ENCODE data around the gene CEP350. TPM values are rescaled to one million over a fixed set of nuclear protein-coding genes. Genes with fewer than 3 reads are reported as not detected.
A peak's percentile ranks its signal among the peaks of the same experiment; 100 is the strongest.
"Not testable (repeated sequence)": the region's sequence is repeated elsewhere in the genome, so short reads cannot be mapped to it uniquely, and the experiment has no call there.

Gene CEP350
- total and polyA plus RNA-seq, 2 donors (not counting 1 experiment from before 2014, with no cell fraction given), result 19.0 to 101 TPM

DNA sequence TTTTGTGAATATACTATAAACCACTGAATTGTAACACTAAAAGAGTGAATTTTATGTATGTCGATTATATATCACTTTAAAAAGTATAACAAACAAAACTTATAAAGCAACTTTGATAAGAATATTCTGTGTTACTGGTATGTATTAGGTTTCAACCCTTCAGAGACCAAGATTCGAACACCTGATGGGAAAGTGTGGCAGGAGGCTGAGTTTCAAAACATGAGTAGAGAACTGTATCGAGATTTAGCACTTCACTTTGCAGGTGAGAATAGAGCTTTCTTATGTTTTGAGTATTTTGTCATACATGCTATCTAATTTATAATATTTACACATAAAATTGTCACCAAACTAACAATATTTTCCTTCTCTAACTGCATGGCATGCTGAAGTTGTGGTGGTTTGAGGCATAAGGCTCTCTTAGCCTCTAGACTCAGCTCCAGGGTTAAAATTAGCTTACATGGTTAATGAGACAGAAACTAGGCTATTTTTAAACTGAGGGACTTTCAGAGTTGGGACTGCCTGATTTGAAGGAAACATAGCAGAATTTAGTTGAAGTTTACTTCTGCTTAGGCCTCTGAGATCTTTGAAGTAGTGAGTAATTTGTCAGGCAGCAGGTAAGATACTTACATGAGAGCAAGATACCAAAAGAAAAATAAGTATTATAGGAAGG is 48.6 kb downstream of the CEP350 start:
- Histone ChIP-seq H3K4me1 (ENCODE audit: control insufficient read depth, extremely low read depth, insufficient read depth, low read length) (no peaks in the 10 kb centered on the region), H3K36me3 (ENCODE audit: control insufficient read depth, insufficient read depth, low read length) (no peaks in the 10 kb centered on the region), H3K4me3 (replicated peaks in 1 of 4; ENCODE audit: control extremely low read depth in 1 of 4, insufficient read depth in 1 of 4, low read depth in 3 of 4, low read length in 4 of 4) (no peak overlapping the region), H4K20me1 (ENCODE audit: control insufficient read depth, extremely low read depth, insufficient read depth, low read length) (no peaks in the 10 kb centered on the region), H3K79me2 (ENCODE audit: control insufficient read depth, insufficient read depth, low read length) (no peaks in the 10 kb centered on the region), H3K27ac (ENCODE audit: insufficient read depth, low read length) (no peak overlapping the region), H3K9me3 (ENCODE audit: control insufficient read depth, insufficient read depth, low read depth, low read length) (no peaks in the 10 kb centered on the region), H3K4me2 (ENCODE audit: extremely low read depth, insufficient read depth, low read length) (no peak overlapping the region), H3K9ac (ENCODE audit: insufficient read depth, low read length) (no peak overlapping the region), H2AFZ (ENCODE audit: low read length) (no peak overlapping the region), H3K27me3 (ENCODE audit: control insufficient read depth, insufficient read depth, low read length) (no peaks in the 10 kb centered on the region)
- DNase-seq (ENCODE audit: low read depth in 2 of 2), result peak in 1 of 2 donors; percentile 5
- TF ChIP-seq, protein P1, sequence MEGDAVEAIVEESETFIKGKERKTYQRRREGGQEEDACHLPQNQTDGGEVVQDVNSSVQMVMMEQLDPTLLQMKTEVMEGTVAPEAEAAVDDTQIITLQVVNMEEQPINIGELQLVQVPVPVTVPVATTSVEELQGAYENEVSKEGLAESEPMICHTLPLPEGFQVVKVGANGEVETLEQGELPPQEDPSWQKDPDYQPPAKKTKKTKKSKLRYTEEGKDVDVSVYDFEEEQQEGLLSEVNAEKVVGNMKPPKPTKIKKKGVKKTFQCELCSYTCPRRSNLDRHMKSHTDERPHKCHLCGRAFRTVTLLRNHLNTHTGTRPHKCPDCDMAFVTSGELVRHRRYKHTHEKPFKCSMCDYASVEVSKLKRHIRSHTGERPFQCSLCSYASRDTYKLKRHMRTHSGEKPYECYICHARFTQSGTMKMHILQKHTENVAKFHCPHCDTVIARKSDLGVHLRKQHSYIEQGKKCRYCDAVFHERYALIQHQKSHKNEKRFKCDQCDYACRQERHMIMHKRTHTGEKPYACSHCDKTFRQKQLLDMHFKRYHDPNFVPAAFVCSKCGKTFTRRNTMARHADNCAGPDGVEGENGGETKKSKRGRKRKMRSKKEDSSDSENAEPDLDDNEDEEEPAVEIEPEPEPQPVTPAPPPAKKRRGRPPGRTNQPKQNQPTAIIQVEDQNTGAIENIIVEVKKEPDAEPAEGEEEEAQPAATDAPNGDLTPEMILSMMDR (conservative IDR thresholded peaks at IDR 0.05 in 1 of 2, IDR thresholded peaks at IDR 0.05 in 1 of 2; ENCODE audit: low read depth in 1 of 2, low read length in 2 of 2), result no peak
- no peak for TF ChIP-seq EZH2 (IDR thresholded peaks at IDR 0.05; ENCODE audit: low read length, missing control alignments)

GRCh38 chr1:180006762-180007161 is 52.2 kb downstream of the CEP350 start:
- H3K4me1 ChIP-seq (ENCODE audit: control insufficient read depth, extremely low read depth, insufficient read depth, low read length); H3K36me3 ChIP-seq (ENCODE audit: control insufficient read depth, insufficient read depth, low read length); H3K4me2 ChIP-seq (ENCODE audit: extremely low read depth, insufficient read depth, low read length); H3K9me3 ChIP-seq (ENCODE audit: control insufficient read depth, insufficient read depth, low read depth, low read length); DNase-seq (ENCODE audit: low read depth in 2 of 2); H3K27ac ChIP-seq (ENCODE audit: insufficient read depth, low read length); H3K79me2 ChIP-seq (ENCODE audit: control insufficient read depth, insufficient read depth, low read length); H3K4me3 ChIP-seq (replicated peaks in 1 of 4; ENCODE audit: control extremely low read depth in 1 of 4, insufficient read depth in 1 of 4, low read depth in 3 of 4, low read length in 4 of 4); H3K27me3 ChIP-seq (ENCODE audit: control insufficient read depth, insufficient read depth, low read length); H4K20me1 ChIP-seq (ENCODE audit: control insufficient read depth, extremely low read depth, insufficient read depth, low read length); H2AFZ ChIP-seq (ENCODE audit: low read length); H3K9ac ChIP-seq (ENCODE audit: insufficient read depth, low read length): not testable (repeated sequence)

GRCh38 chr1:180020017-180020416 is 65.4 kb downstream of the CEP350 start:
- H3K4me1 ChIP-seq (ENCODE audit: control insufficient read depth, extremely low read depth, insufficient read depth, low read length), result no peaks in the 10 kb centered on the region
- H4K20me1 ChIP-seq (ENCODE audit: control insufficient read depth, extremely low read depth, insufficient read depth, low read length), result no peaks in the 10 kb centered on the region
- no peak overlapping the region for H3K4me2 ChIP-seq (ENCODE audit: extremely low read depth, insufficient read depth, low read length)
- TF ChIP-seq, protein P1 (conservative IDR thresholded peaks at IDR 0.05 in 1 of 2, IDR thresholded peaks at IDR 0.05 in 1 of 2; ENCODE audit: low read depth in 1 of 2, low read length in 2 of 2), result no peak
- no peak for TF ChIP-seq EZH2 (IDR thresholded peaks at IDR 0.05; ENCODE audit: low read length, missing control alignments)
- DNase-seq (ENCODE audit: low read depth in 2 of 2), result no peak
- H2AFZ ChIP-seq (ENCODE audit: low read length), result no peak overlapping the region
- H3K27me3 ChIP-seq (ENCODE audit: control insufficient read depth, insufficient read depth, low read length), result no peaks in the 10 kb centered on the region
- no peak overlapping the region for H3K4me3 ChIP-seq (replicated peaks in 1 of 4; ENCODE audit: control extremely low read depth in 1 of 4, insufficient read depth in 1 of 4, low read depth in 3 of 4, low read length in 4 of 4)
- H3K9ac ChIP-seq (ENCODE audit: insufficient read depth, low read length), result no peak overlapping the region
- no peaks in the 10 kb centered on the region for H3K9me3 ChIP-seq (ENCODE audit: control insufficient read depth, insufficient read depth, low read depth, low read length)
- H3K36me3 ChIP-seq (ENCODE audit: control insufficient read depth, insufficient read depth, low read length), result no peaks in the 10 kb centered on the region
- no peaks in the 10 kb centered on the region for H3K79me2 ChIP-seq (ENCODE audit: control insufficient read depth, insufficient read depth, low read length)
- H3K27ac ChIP-seq (ENCODE audit: insufficient read depth, low read length), result no peak overlapping the region
